GM21526 (cell line): ENCODE measurements around the gene SLC1A5.

Experiments used
- ATAC-seq: cut with Tn5 transposase; IDR thresholded peaks from one replicate; pipeline ENCODE4 v1.9.1; 2021; ENCODE audit warnings: moderate library complexity; ENCODE audit not compliant: unreplicated experiment, low FRiP score

SLC1A5 gene

GRCh38 chr19:46728693-46729339, 59.6 kb downstream of the SLC1A5 start:
- no peak for ATAC-seq

GRCh38 chr19:46728208-46728607, 60.2 kb downstream of the SLC1A5 start:
- ATAC-seq: no peak

- no peak for ATAC-seq
These were observed 60.6 kb downstream of the SLC1A5 start for GRCh38 chr19:46727757-46728156.

- no peak for ATAC-seq
These were observed 61.4 kb downstream of the SLC1A5 start for GRCh38 chr19:46726971-46727501.

- ATAC-seq: no peak
These were observed 61.8 kb downstream of the SLC1A5 start for GRCh38 chr19:46726551-46726950.

GRCh38 chr19:46725859-46726393, 62.5 kb downstream of the SLC1A5 start:
- ATAC-seq: no peak

- ATAC-seq: no peak
These were observed 63.2 kb downstream of the SLC1A5 start for GRCh38 chr19:46725036-46725820.
